ENCODE measurements around the gene KRTAP5-10.
"Not testable (repeated sequence)": the region's sequence is repeated elsewhere in the genome, so short reads cannot be mapped to it uniquely, and the experiment has no call there.

KRTAP5-10 gene

GRCh38 chr11:71571101-71571850 lies 5.9 kb downstream of the KRTAP5-10 start:
- H3K79me2 ChIP-seq (ENCODE audit: insufficient read depth, low read length); H4K20me1 ChIP-seq (ENCODE audit: insufficient read depth, low read length, poor library complexity, severe bottlenecking); H3K27me3 ChIP-seq (ENCODE audit: insufficient read depth, low read length, poor library complexity, severe bottlenecking); H3K36me3 ChIP-seq (ENCODE audit: insufficient read depth, low read length); H2AFZ ChIP-seq (ENCODE audit: low read length); H3K9me3 ChIP-seq (ENCODE audit: insufficient read depth, low read depth, low read length); H3K4me3 ChIP-seq (ENCODE audit: low read length, poor library complexity, severe bottlenecking); H3K4me1 ChIP-seq (ENCODE audit: insufficient read depth, low read length, poor library complexity, severe bottlenecking); H3K9ac ChIP-seq (ENCODE audit: low read depth, low read length, poor library complexity, severe bottlenecking); H3K4me2 ChIP-seq (ENCODE audit: low read depth, low read length, poor library complexity, severe bottlenecking); H3F3A ChIP-seq (ENCODE audit: low read depth); H3K9me2 ChIP-seq (replicated peaks; ENCODE audit: low read depth, low read length): not testable (repeated sequence)

GRCh38 chr11:71572811-71573210 lies 7.4 kb downstream of the KRTAP5-10 start:
- Histone ChIP-seq H3K4me3 (ENCODE audit: low read length, poor library complexity, severe bottlenecking) (no peak overlapping the region), H3K4me1 (ENCODE audit: insufficient read depth, low read length, poor library complexity, severe bottlenecking) (no peaks in the 10 kb centered on the region), H3K36me3 (ENCODE audit: insufficient read depth, low read length) (no peaks in the 10 kb centered on the region), H3K9me2 (replicated peaks; ENCODE audit: low read depth, low read length) (no peaks in the 10 kb centered on the region), H3K79me2 (ENCODE audit: insufficient read depth, low read length) (no peaks in the 10 kb centered on the region), H4K20me1 (ENCODE audit: insufficient read depth, low read length, poor library complexity, severe bottlenecking) (no peaks in the 10 kb centered on the region), H3K27me3 (ENCODE audit: insufficient read depth, low read length, poor library complexity, severe bottlenecking) (no peaks in the 10 kb centered on the region), H3K9me3 (ENCODE audit: insufficient read depth, low read depth, low read length) (no peaks in the 10 kb centered on the region), H3K4me2 (ENCODE audit: low read depth, low read length, poor library complexity, severe bottlenecking) (no peak overlapping the region), H2AFZ (ENCODE audit: low read length) (no peak overlapping the region), H3K9ac (ENCODE audit: low read depth, low read length, poor library complexity, severe bottlenecking) (no peak overlapping the region), H3F3A (ENCODE audit: low read depth) (no peaks in the 10 kb centered on the region)
- TF ChIP-seq CTCF (conservative IDR thresholded peaks at IDR 0.05; ENCODE audit: low read length): no peak
- TF ChIP-seq EZH2phosphoT487 (IDR thresholded peaks at IDR 0.05; ENCODE audit: borderline replicate concordance): no peak

GRCh38 chr11:71574418-71574817 lies 9.1 kb downstream of the KRTAP5-10 start:
- no peak overlapping the region for H3K9ac ChIP-seq (ENCODE audit: low read depth, low read length, poor library complexity, severe bottlenecking)
- no peak overlapping the region for H3K4me2 ChIP-seq (ENCODE audit: low read depth, low read length, poor library complexity, severe bottlenecking)
- H3K9me2 ChIP-seq (replicated peaks; ENCODE audit: low read depth, low read length): no peaks in the 10 kb centered on the region
- no peaks in the 10 kb centered on the region for H3K79me2 ChIP-seq (ENCODE audit: insufficient read depth, low read length)
- no peaks in the 10 kb centered on the region for H4K20me1 ChIP-seq (ENCODE audit: insufficient read depth, low read length, poor library complexity, severe bottlenecking)
- H3K27me3 ChIP-seq (ENCODE audit: insufficient read depth, low read length, poor library complexity, severe bottlenecking): no peaks in the 10 kb centered on the region
- no peak overlapping the region for H2AFZ ChIP-seq (ENCODE audit: low read length)
- no peaks in the 10 kb centered on the region for H3K9me3 ChIP-seq (ENCODE audit: insufficient read depth, low read depth, low read length)
- H3K4me3 ChIP-seq (ENCODE audit: low read length, poor library complexity, severe bottlenecking): no peak overlapping the region
- no peaks in the 10 kb centered on the region for H3K4me1 ChIP-seq (ENCODE audit: insufficient read depth, low read length, poor library complexity, severe bottlenecking)
- H3F3A ChIP-seq (ENCODE audit: low read depth): no peaks in the 10 kb centered on the region
- no peaks in the 10 kb centered on the region for H3K36me3 ChIP-seq (ENCODE audit: insufficient read depth, low read length)
- TF ChIP-seq EZH2phosphoT487 (IDR thresholded peaks at IDR 0.05; ENCODE audit: borderline replicate concordance) (no peak), CTCF (conservative IDR thresholded peaks at IDR 0.05; ENCODE audit: low read length) (no peak)

Measured in Loucy (cell line).